GM18499 (cell line): ENCODE measurements around the gene DAGLA.
"Not testable (repeated sequence)": the region's sequence is repeated elsewhere in the genome, so short reads cannot be mapped to it uniquely, and the experiment has no call there.

ENCODE experiments used
- ATAC-seq: cut with Tn5 transposase; IDR thresholded peaks from one replicate; pipeline ENCODE4 v1.9.1; 2021; ENCODE audit warnings: moderate number of reproducible peaks; ENCODE audit not compliant: insufficient read depth, unreplicated experiment

Gene DAGLA, protein sequence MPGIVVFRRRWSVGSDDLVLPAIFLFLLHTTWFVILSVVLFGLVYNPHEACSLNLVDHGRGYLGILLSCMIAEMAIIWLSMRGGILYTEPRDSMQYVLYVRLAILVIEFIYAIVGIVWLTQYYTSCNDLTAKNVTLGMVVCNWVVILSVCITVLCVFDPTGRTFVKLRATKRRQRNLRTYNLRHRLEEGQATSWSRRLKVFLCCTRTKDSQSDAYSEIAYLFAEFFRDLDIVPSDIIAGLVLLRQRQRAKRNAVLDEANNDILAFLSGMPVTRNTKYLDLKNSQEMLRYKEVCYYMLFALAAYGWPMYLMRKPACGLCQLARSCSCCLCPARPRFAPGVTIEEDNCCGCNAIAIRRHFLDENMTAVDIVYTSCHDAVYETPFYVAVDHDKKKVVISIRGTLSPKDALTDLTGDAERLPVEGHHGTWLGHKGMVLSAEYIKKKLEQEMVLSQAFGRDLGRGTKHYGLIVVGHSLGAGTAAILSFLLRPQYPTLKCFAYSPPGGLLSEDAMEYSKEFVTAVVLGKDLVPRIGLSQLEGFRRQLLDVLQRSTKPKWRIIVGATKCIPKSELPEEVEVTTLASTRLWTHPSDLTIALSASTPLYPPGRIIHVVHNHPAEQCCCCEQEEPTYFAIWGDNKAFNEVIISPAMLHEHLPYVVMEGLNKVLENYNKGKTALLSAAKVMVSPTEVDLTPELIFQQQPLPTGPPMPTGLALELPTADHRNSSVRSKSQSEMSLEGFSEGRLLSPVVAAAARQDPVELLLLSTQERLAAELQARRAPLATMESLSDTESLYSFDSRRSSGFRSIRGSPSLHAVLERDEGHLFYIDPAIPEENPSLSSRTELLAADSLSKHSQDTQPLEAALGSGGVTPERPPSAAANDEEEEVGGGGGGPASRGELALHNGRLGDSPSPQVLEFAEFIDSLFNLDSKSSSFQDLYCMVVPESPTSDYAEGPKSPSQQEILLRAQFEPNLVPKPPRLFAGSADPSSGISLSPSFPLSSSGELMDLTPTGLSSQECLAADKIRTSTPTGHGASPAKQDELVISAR

DNA sequence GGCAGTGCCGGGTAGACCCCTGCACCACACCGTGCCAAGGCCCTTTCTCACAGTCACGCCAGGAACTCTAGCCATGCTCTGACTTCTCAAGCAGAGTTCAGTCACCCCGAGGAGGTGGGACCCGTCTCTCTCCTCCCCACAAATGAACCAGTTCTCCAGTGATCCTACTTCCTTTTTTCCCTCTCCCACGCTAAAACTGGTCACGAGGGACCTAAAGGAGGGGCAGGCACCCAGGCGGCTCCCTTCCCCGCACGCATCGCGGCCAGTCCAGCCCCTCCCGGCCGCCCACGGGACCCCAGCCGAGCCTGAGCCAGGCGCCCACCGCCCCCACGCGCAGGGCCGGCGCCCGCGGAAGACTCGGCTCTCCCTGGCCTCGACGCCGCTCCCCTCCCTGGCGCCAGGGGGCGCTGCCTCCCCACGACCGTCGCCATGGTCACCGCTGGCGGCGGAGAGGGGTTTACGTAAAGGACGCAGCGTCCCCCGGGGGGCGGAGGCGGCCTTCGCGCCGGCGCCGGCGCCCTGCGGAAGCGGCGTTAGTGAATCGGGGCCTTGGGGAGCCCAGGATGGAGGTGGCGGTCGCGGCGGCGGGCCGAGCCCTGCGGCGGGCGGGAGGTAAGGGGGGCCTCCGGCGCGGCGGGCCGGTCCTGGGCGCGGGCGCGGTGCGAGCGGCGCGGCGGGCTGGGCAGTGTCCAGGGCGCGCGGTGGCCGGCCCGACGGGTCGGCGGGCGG is at the start of gene DAGLA:
TSS of gene DAGLA (plus strand) at position 499 of the 729 bp plus-strand sequence. CDS start 39,765 bp downstream, outside the sequence.
- no peak for ATAC-seq

DNA sequence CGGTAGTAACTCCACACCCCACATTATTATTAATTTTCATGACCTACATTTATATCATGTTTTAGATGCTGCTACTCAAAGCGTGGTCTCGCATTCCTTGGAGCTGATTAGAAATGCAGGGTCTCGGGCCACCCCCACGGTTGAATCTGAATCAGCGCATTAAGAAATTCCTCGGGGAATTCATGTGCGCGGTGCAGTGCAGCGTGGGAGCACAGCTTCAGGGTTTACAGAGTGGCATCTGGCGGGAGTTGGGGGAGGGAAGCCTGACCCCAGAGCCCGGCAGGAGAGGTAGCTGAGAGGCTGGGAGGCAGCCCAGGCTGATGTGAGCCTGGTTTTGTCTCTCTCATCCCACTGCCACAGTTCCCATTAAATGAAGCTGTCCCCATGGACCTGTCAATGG is 48.1 kb upstream of the DAGLA start:
- no peak for ATAC-seq

DNA sequence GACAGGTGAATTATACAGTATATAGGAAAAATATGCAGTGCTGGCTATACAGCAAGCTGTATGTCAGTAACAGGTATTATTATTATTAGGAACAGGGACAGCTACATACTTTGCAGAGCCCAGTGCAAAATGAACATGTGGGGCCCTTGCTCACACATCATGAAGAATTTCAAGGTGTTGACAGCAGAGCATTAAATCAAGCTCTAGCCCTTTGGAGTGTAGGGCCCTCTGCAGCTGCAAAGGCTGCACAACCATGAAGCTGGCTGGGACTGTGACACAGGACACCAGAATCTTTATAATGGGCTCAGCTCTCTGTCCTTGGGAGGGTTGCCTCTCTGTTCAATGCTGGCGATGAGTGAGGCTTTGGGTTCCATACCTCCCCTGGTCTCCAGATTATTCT is 44.9 kb upstream of the DAGLA start:
- no peak for ATAC-seq

DNA sequence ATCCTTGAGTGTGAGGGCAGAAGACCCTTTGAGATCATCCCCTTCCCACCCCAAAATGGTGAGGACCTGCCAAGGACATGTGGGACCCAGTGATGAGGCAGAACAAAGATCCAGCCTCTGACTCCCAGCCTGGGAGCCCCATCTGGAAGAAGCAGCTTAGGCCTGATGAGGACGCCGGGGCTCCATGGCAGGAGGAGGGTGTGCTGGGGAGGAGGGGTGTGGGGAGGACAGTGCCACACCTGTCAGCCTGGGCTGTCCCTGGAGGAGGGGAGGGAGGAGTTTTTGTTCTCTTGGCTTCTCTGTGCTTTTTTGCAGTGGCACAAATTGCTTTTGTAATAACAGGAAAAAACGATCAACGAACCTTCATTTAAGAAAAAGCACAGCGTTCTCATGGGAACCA is 44.4 kb upstream of the DAGLA start:
- ATAC-seq: no peak

DNA sequence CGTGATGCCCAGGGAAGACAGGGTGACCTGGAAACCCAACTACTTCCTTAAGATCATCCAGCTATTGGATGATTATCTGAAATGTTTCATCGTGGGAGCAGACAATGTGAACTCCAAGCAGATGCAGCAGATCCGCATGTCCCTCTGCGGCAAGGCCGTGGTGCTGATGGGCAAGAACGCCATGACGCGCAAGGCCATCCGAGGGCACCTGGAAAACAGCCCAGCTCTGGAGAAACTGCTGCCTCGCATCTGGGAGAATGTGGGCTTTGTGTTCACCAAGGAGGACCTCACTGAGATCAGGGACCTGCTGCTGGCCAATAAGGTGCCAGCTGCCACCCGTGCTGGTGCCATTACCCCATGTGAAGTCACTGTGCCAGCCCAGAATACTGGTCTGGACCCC is 43.5 kb upstream of the DAGLA start:
- ATAC-seq: no peak

DNA sequence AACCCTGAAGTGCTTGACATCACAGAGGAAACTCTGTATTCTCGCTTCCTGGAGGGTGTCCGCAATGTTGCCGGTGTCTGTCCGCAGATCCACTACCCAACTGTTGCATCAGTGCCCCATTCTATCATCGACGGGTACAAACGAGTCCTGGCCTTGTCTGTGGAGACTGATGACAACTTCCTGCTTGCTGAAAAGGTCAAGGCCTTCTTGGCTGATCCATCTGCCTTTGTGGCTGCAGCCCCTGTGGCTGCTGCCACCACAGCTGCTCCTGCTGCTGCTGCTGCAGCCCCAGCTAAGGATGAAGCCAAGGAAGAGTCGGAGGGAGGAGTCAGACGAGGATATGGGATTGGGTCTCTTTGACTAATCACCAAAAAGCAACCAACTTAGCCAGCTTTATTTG is 42.9 kb upstream of the DAGLA start:
- no peak for ATAC-seq

DNA sequence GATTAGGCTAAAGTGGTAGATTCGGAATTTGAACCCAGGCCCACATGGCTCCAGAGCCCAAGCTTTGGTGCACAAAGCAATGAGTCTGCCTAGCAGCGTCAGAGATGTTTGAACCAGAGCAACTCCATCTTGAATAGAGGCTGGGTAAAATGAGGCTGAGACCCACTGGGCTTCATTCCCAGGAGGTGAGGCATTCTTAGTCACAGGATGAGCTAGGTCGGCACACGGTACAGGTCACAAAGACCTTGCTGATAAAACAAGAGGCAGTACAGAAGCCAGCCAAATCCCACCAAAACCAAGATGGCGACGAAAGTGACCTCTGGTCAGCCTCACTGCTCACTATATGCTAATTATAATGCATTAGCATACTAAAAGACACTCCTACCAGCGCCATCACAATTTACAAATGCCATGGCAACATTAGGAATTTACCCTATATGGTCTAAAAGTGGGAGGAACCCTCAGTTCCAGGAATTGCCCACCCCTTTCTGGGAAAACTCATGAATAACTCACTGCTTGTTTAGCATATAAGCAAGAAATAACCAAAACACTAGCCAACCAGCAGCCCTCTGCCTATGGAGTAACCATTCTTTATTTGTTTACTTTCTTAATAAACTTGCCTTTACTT is 40.3 kb upstream of the DAGLA start:
- no peak for ATAC-seq

DNA sequence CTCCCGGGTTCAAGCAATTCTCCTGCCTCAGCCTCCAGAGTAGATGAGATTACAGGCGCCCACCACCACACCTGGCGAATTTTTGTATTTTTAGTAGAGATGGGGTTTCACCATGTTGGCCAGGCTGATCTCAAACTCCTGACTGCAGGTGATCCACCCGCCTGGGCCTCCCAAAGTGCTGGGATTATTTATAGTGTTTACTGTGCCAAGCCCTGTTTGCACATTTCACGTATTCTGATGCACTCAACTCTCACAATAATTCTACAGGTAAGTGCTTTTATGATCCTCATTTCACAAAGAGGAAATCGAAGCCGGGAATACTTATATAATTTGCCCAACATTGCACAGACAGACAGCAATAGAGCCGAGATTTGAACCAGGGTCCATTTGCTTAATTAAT is 38.0 kb upstream of the DAGLA start:
- no peak for ATAC-seq

DNA sequence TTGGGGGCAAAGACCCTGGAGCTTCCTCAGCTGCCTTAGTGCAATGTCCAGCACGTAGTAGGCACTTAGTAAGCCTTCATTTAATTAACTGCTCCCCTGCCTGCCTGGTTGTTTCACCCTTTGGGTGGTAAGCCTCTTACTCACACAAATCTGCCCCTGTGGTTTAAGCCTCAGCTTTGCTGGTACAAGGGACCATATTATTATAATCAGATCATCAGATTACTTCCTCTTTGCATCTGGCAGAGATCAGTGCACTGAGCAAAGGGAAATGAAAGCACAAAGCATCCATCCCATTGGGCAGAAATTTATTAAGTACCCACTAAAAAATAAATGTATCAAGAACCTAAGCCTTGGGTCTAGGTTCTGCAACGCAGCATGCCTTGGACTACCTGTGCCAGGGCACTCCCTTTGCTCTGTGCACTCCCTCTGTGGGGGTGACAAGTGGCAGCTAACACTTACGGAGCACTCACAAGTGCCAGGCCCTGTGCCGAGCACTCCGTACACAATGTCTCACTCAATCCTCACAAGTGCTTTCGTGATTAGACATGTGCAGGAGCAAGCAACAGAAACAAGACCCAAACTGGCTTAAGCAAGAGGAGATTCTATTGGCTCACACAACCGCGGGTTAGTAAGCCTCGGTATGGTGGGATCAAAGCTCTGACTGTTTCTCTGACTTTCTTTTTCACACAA is 34.9 kb upstream of the DAGLA start:
- no peak for ATAC-seq

DNA sequence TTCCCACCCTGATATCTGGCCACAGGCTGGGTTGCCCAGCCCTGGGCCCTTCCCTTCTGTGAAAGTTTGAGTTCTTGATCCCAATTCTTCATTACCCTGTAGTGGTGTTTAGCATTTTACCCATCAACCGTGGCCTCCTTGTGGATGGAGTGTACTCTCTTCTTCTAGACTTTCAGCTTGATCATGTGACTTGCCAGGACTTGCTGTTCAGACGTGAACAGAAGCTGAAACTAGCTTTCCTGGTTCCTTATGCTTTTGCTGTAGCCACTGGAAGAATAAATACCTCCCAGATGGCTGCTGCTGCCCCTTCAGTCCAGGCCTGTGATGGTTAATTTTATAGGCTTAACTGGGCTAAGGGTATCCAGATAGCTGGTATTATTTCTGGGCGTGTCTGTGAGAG is 32.7 kb upstream of the DAGLA start:
- no peak for ATAC-seq

DNA sequence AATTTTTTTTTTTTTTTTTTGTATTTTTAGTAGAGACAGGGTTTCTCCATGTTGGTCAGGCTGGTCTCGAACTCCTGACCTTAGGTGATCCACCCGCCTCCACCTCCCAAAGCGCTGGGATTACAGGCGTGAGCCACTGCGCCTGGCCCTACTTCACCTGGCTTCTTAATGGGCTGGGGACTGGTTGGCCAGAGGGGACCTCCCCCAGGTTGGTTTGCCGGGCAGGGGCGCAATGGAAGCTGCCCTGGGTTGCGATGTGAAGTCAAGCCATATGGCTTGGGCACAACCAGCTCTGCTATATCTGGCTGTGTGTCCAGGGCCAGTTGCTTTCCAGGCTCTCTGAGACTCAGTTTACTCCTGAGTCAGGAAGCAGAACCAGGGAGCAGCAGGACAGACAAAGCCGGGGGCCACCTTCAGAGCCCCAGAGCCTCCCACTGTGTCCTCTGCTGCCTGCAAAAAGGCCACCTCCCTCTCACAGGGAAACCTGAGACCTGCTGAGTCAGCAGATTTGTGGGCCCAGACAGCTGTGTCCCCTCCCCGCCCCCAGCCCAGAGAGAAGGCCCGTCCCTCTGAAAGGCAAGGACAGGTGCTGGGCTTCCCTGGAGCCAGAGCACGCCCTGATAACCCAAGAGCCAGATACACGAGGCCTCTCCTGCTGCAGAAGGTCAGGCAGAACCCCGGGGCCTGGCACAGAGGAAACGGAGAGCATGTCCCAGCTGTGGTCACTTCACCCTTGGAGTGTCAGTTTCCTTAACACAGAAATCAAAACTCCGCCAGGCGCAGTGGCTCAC is 29.2 kb upstream of the DAGLA start:
- ATAC-seq: no peak

DNA sequence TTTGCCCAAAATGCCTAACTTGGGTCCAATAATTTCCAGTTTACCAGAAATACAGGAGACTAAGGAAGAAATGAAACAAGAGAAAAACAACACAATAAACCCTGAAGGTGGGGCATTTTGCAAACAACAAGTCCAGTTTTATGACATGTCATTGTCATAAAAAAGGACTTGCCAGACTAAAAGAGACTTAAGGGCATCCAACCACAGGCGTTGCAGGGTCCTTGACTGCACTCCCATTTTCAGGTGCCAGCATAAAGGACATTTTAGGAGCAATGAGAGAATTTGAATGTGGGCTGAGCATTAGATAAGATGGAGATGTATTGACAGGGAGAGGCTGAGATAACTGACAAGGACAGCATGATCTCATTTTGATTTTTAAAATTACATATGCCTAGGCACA is 28.1 kb upstream of the DAGLA start:
- no peak for ATAC-seq

DNA sequence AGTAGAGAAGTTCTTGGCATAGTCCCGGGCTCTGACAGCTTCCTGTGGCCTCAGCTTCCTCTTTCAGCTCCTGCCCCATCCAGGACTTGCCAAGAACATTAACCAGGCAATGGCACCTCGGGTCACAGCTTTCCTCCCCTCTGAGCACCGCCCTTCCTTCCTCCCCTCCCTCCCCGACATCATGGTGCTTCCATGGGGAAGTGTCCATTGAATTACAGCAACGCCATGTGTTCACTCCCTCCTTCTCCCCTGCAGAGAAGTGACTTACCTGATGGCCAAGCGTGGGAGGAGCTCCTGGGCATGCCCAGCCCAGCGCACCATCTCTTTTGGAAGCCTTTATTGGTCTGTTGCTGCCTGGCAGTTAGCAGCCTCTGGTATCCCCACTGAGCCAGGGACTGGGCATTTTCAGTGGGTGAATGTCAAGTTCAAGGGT is 25.8 kb upstream of the DAGLA start:
- ATAC-seq: no peak

DNA sequence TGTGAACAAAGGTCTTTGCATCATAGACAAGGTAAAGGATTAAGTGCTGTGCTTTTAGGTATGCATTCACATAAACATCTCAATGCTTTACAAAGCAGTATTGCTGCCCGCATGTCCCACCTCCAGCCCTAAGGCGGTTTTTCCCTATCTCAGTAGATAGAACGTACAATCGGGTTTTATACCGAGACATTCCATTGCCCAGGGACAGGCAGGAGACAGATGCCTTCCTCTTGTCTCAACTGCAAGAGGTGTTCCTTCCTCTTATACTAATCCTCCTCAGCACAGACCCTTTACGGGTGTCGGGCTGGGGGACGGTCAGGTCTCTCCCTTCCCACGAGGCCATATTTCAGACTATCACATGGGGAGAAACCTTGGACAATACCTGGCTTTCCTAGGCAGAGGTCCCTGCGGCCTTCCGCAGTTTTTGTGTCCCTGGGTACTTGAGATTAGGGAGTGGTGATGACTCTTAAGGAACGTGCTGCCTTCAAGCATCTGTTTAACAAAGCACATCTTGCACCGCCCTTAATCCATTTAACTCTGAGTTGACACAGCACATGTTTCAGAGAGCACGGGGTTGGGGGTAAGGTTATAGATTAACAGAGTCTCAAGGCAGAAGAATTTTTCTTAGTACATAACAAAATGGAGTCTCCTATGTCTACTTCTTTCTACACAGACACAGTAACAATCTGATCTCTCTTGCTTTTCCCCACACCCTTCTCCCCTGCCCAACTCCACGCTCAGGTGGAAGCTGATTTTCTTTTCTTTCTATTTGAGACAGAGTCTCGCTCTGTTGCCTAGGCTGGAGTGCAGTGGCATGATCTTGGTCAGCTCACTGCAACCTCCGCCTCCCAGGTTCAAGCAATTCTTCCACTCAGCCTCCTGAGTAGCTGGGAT is 24.7 kb upstream of the DAGLA start:
- ATAC-seq: not testable (repeated sequence)

DNA sequence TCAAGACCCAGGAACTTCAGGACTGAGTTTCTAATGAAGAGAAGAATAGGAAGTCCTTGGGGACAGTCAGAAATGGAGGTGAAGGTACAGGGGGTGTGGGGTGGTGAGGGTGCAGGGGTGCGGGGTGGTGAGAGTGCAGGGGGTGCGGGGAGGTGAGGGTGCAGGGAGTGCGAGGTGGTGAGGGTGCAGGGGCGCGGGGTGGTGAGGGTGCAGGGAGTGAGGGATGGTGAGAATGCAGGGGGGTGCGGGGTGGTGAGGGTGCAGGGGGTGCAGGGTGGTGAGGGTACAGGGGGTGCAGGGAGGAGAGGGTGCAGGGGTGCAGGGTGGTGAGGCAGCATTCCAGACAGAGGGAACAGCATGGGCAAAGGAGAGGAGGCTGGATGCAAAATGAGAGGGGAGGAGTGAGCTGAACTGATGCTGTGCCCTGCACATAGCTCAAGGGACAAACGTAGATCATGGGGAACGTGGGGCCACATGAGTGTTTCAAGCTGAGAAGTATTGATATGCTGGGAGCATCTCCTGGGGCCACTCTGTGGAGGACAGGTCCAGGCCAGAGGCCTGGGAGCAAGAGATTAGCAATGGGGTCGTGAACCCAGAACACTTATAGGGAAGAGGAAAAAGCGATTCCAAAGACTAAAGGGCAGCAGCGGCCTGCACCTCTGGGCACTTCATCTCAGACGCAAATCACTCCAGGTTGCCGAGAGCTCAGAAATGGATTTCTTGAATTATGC is 23.7 kb upstream of the DAGLA start:
- no peak for ATAC-seq

DNA sequence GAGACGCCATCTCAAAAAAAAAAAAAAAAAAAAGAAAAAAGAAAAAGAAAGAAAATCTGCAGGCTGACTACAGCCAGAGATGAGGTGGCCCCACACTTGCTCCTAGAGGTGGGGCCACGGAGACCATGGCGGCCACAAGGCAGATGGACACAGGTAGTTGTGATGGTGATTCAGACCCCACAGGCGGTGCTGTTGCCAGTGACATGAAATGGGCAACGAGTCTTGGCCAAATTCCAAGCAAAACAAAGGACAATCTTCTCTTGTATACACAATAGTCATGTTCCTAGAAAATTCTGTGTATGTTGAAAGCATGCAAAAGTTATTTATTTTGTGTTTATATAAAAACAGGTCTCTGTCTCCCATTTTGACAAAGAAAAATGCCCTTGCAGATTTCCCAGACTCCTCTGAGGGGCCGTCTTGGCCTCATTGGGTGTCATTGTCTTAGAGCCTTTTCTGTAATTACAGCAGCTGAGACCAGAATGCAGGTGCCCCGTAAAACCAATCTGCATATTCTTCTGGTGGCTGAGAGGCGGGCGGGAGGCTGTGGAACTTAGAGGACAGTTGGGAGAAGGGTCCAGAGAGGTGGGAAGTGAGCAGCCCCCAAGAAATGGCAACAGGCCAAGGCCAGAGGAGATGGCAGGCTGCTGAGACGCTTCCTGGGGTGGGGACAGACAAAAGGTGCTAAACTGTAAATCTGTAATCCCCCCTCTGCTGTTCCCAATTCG is 22.5 kb upstream of the DAGLA start:
- no peak for ATAC-seq
